GM12878 (cell line): ENCODE measurements around the gene TMEM61.

Experiments
- ATF2 ChIP-seq: IDR thresholded peaks from 2 replicates; pipeline ENCODE4 v1.6.1; 2012; ENCODE audit warnings: low read length, inconsistent platforms
- CTCF ChIP-seq, 3 experiments: IDR thresholded peaks in 2 of 3; conservative IDR thresholded peaks in 1 of 3; 2 replicates each; pipeline ENCODE4 v1.5.1; 2011; ENCODE audit warnings: low read depth in 3 of 3, low read length in 3 of 3, mild to moderate bottlenecking in 3 of 3, control low read depth in 2 of 3, moderate library complexity in 2 of 3, inconsistent platforms in 1 of 3, mixed read lengths in 1 of 3; ENCODE audit not compliant: control insufficient read depth in 2 of 3, insufficient read depth in 1 of 3; ENCODE audit errors: extremely low read depth in 1 of 3
- FOXM1 ChIP-seq: IDR thresholded peaks from 2 replicates; pipeline ENCODE4 v1.6.1; 2012; ENCODE audit warnings: low read depth, mild to moderate bottlenecking, inconsistent platforms, low read length, moderate library complexity
- IRF3 ChIP-seq: fragments of 450-650 bp; IDR thresholded peaks from 2 replicates; pipeline ENCODE4 v1.6.1; 2014; ENCODE audit warnings: mild to moderate bottlenecking
- POU2F2 ChIP-seq: IDR thresholded peaks from 3 replicates; pipeline ENCODE4 v1.6.1; 2011; ENCODE audit warnings: low read depth, mild to moderate bottlenecking, low read length, borderline replicate concordance
- SIN3A ChIP-seq: IDR thresholded peaks from 2 replicates; pipeline ENCODE4 v1.6.1; 2012; ENCODE audit warnings: low read depth, low read length, improper control_type of control experiment
- SRF ChIP-seq, 2 experiments: IDR thresholded peaks; 2 replicates each; pipeline ENCODE4 v1.6.1; 2011; ENCODE audit warnings: low read depth in 2 of 2, low read length in 2 of 2, mild to moderate bottlenecking in 1 of 2, moderate library complexity in 1 of 2
- USF2 ChIP-seq: IDR thresholded peaks from 2 replicates; pipeline ENCODE4 v1.6.1; 2011; ENCODE audit warnings: low read depth, low read length, improper control_type of control experiment, borderline replicate concordance

GRCh38 chr1:54971317-54971791, 9.1 kb upstream of the TMEM61 start:
- TF ChIP-seq CTCF (IDR thresholded peaks at IDR 0.05 in 2 of 3, conservative IDR thresholded peaks at IDR 0.05 in 1 of 3; ENCODE audit: control insufficient read depth in 2 of 3, extremely low read depth in 1 of 3, insufficient read depth in 1 of 3, low read depth in 3 of 3, low read length in 3 of 3) (no peak), SRF (IDR thresholded peaks at IDR 0.05; ENCODE audit: low read depth in 2 of 2, low read length in 2 of 2) (no peak), FOXM1 (peak; percentile 65; the same call in 1 of the 2 replicates), USF2 (peak; percentile 55), SIN3A (no peak), ATF2 (peak; percentile 82), POU2F2 (peak; percentile 86; the same call in 1 of the 3 replicates), IRF3 (no peak)
